HFFc6 (cell line): Measurements from ENCODE around the gene UQCC3. TPM values are rescaled to one million over a fixed set of nuclear protein-coding genes. Genes with fewer than 3 reads are reported as not detected.
"Not testable (repeated sequence)": the region's sequence is repeated elsewhere in the genome, so short reads cannot be mapped to it uniquely, and the experiment has no call there.

Experiments
- DNase-seq: peaks from one replicate; pipeline ENCODE4 v3.0.0-alpha.2; 2018
- H3K27ac Mint-ChIP-seq: 2 replicates; pipeline ENCODE4 v1.8.0; 2020; ENCODE audit warnings: mild to moderate bottlenecking, mixed read lengths
- H3K27me3 Mint-ChIP-seq: 2 replicates; pipeline ENCODE4 v1.8.0; 2021; ENCODE audit warnings: mild to moderate bottlenecking, moderate library complexity, mixed read lengths; ENCODE audit not compliant: insufficient read depth
- H3K36me3 Mint-ChIP-seq: 2 replicates; pipeline ENCODE4 v1.8.0; 2021; ENCODE audit warnings: low read depth, mixed read lengths
- H3K4me1 Mint-ChIP-seq: 2 replicates; pipeline ENCODE4 v1.8.0; 2020; ENCODE audit warnings: low read depth, mixed read lengths
- H3K4me3 Mint-ChIP-seq: 2 replicates; pipeline ENCODE4 v1.8.0; 2020; ENCODE audit warnings: mild to moderate bottlenecking, moderate library complexity, mixed read lengths
- H3K9me3 Mint-ChIP-seq: 2 replicates; pipeline ENCODE4 v1.8.0; 2020; ENCODE audit warnings: mild to moderate bottlenecking, mixed read lengths
- CTCF ChIP-seq: fragments of 200-600 bp; sonication (generic); IDR thresholded peaks from 2 replicates; pipeline ENCODE4 v1.5.0; 2021; ENCODE audit warnings: antibody characterized with exemption, mild to moderate bottlenecking
- total RNA-seq, 6 experiments: library from RNA; stranded (reverse); fragmentation: NEBNext Ultra II Directional; extraction: Animal tissue kit (Norgen Biotek cat#: 25700); gene quantifications; 2 replicates in 1 of 6; 3 replicates in 5 of 6; pipeline ENCODE4 v1.2.3, GENCODE V29; 2021

UQCC3 gene
- total RNA-seq, 6 experiments from 2014 or later = 9.8 to 14.2 (median 11.3) TPM

GRCh38 chr11:62669420-62670161 is 1.9 kb upstream of the UQCC3 start:
- TF ChIP-seq CTCF = no peak
- Mint-ChIP-seq H3K4me3 (no peak overlapping the region; the same call in 1 of the 2 replicates), H3K27ac (peak overlapping the region; percentile 59), H3K9me3 (peaks cover 5% of the 10 kb centered on the region; the same call in 1 of the 2 replicates), H3K27me3 (peaks cover 10% of the 10 kb centered on the region), H3K4me1 (peaks cover 50% of the 10 kb centered on the region), H3K36me3 (peaks cover 33% of the 10 kb centered on the region)
- DNase-seq = no peak

- H3K36me3 Mint-ChIP-seq = peaks cover 26% of the 10 kb centered on the region
- TF ChIP-seq CTCF = no peak
- no peaks in the 10 kb centered on the region for H3K9me3 Mint-ChIP-seq
- peaks cover 1% of the 10 kb centered on the region; the same call in 1 of the 2 replicates for H3K27me3 Mint-ChIP-seq
- peak overlapping the region; percentile 99 for H3K4me3 Mint-ChIP-seq
- peaks cover 50% of the 10 kb centered on the region for H3K4me1 Mint-ChIP-seq
- DNase-seq = no peak
- H3K27ac Mint-ChIP-seq = peak overlapping the region; percentile 97
Observed at GRCh38 chr11:62671236-62671607, 251 bp upstream of the UQCC3 start.

- peak overlapping the region; percentile 99; the same call in 1 of the 2 replicates for H3K4me3 Mint-ChIP-seq
- H3K9me3 Mint-ChIP-seq = no peaks in the 10 kb centered on the region
- H3K4me1 Mint-ChIP-seq = peaks cover 51% of the 10 kb centered on the region
- no peak for TF ChIP-seq CTCF
- peaks cover 25% of the 10 kb centered on the region for H3K36me3 Mint-ChIP-seq
- peak overlapping the region; percentile 97; the same call in 1 of the 2 replicates for H3K27ac Mint-ChIP-seq
- peaks cover 4% of the 10 kb centered on the region; the same call in 1 of the 2 replicates for H3K27me3 Mint-ChIP-seq
- no peak for DNase-seq
Observed at GRCh38 chr11:62673196-62673525, 1.7 kb downstream of the UQCC3 start.

GRCh38 chr11:62675415-62675814 is 3.9 kb downstream of the UQCC3 start:
- H3K9me3 Mint-ChIP-seq = not testable (repeated sequence)
- H3K36me3 Mint-ChIP-seq = peaks cover 25% of the 10 kb centered on the region

GRCh38 chr11:62676698-62677097 is 5.2 kb downstream of the UQCC3 start:
- Mint-ChIP-seq H3K4me3 (no peak overlapping the region; the same call in 1 of the 2 replicates), H3K4me1 (peaks cover 42% of the 10 kb centered on the region), H3K36me3 (peaks cover 16% of the 10 kb centered on the region), H3K27me3 (peaks cover 4% of the 10 kb centered on the region; the same call in 1 of the 2 replicates), H3K9me3 (no peaks in the 10 kb centered on the region), H3K27ac (peak overlapping the region; percentile 2)
- TF ChIP-seq CTCF = no peak
- no peak for DNase-seq

More at GRCh38 chr11:62675415-62675814, 3.9 kb downstream of the UQCC3 start:
- not testable (repeated sequence) for H3K4me3 Mint-ChIP-seq, H3K27ac Mint-ChIP-seq, H3K27me3 Mint-ChIP-seq, DNase-seq
- H3K4me1 Mint-ChIP-seq = peaks cover 42% of the 10 kb centered on the region

GRCh38 chr11:62677156-62677555 is 5.7 kb downstream of the UQCC3 start:
- H3K36me3 Mint-ChIP-seq = peaks cover 16% of the 10 kb centered on the region
- H3K4me3 Mint-ChIP-seq = peak overlapping the region; percentile 91
- H3K27ac Mint-ChIP-seq = peak overlapping the region; percentile 2; the same call in 1 of the 2 replicates
- peaks cover 4% of the 10 kb centered on the region; the same call in 1 of the 2 replicates for H3K27me3 Mint-ChIP-seq
- TF ChIP-seq CTCF = no peak
- no peak for DNase-seq
- peaks cover 38% of the 10 kb centered on the region for H3K4me1 Mint-ChIP-seq
- H3K9me3 Mint-ChIP-seq = no peaks in the 10 kb centered on the region
